DMS153 (cell line): ENCODE results near the gene YJEFN3.

ENCODE experiments used
- DNase-seq: peaks from one replicate; lab custom pipeline; 2025; lab: John Stamatoyannopoulos, UW

YJEFN3 gene, protein sequence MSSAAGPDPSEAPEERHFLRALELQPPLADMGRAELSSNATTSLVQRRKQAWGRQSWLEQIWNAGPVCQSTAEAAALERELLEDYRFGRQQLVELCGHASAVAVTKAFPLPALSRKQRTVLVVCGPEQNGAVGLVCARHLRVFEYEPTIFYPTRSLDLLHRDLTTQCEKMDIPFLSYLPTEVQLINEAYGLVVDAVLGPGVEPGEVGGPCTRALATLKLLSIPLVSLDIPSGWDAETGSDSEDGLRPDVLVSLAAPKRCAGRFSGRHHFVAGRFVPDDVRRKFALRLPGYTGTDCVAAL

DNA sequence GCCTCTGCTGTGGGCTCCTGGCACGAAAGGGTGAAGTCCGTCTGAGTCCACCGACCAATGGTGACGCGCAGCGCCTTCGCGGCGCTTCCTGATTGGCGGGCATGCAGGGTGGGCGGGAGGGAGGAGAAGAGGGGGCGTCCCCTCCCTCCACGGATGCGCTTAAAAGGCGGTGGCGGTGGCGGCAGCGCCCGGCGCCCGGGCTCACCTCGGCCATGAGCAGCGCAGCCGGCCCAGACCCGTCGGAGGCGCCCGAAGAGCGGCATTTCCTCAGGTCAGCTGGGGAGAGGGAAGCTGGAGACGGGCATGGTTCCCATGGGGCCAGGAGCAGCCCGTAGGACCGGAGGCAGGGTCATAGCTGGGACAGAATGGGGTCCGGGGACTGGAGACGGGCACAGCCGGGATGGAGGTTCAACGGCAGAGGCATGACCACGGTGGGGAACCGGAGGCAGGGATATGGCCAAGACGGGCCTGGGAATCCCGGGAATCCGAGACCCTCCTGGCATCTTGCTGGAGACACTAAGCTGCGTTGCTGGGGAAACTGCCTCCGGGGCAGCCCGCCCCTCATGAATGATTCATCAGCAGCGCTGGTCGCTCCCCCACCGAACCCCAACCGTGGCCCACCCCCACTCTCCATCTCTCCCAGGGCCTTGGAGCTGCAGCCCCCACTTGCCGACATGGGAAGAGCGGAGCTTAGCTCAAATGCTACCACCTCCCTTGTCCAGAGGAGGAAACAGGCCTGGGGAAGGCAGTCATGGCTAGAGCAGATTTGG is at the start of gene YJEFN3:
YJEFN3 (plus strand) TSS at position 191 of the 770 bp plus-strand sequence; CDS start at position 213, 22 bp downstream.
- no peak for DNase-seq

DNA sequence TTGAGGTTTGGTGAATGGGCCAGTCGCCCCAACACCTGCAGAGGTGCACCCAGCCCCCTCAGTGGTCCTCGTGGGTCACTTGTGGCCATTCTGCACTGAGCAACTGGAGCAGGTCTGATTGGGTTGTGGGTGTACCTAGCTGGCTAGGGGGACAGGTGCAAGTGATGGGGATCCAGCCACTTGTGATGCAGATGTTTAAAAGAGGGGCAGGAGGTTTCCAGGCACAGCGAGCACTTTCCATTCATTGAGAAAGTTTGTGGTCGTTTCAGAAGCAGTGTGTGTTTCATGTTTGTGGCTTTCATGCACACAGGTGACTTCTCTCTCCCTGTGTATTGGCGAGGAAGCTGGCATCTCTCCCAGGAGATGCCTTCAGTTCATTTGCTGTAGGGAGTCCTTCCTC is 48.0 kb upstream of the YJEFN3 start:
- no peak for DNase-seq

DNA sequence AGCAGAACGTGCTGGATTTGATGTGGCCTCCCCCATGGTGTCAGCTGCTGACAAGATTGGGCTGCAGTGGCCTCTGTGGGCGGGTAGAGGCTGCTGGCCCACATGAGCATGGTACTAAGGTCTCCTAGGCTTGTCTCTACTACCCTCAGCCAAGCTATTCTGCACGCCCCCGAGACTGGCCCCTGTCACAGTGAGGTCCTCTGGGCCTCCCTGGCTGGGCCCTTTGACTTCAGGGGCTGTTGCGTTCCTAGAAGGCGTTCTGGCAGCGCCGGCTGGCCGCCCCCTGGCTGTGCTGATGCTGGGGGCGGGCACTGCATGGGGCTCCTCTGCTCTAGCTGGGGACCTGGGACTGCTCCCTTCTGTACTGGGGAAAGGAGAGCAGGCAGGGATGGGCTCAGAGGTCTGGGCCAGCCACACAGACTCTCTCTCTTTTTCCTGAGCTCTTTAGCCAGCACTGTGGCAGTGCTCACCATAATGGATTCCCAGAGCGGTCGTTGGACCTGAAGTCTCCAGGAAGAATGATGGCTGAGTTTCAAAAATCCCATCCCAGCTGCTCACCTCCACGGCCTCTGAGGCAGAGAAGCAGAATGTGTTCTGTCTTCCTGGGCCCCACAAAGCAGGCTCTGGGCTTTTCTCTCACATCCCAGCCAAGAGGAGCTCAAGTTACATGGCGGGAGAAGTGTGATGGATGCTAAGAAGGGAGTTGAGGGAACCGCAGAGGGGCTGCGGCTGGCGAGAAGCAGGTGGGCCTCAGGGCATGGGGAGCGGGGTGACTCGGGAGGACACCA is 45.7 kb upstream of the YJEFN3 start:
- no peak for DNase-seq

DNA sequence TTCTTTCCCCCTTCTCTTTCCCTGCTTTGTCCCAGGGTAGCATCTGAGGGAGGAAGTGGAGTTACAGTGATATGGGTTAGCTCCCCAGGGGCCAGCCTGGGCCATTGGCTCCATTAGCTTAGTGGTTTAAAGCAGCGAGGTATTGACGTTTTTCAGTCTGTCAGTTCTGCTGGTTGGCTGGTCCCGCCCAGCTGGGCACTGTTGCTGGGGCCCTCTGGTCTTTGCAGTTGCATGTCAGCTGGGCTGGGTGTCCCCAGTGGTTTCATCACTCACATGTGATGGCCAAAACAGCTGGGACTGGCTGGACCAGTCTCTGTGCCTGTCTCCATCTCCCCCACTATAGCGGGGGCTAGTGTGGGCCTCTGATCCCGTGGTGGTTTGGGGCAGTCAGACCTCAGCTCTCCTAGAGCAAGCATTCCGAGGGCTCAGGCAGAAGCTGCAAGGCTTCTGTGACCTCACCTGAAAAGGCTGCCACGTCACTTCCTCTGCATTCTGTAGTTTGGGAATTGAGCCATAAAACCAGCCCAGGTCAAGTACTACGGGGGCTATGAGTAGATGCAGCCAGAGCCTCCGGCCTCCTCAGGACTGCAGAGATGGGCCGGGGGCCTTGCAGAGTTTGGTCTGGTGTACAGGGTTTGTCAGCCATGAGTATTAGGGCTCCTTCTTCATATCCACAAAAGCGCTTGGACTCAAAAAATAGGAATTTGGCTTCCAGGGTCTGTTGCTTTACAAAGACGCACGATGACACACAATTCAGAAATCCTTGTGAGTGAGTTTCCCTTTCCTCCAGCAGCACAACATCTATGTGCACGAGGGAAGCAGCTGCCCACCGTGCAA is 43.3 kb upstream of the YJEFN3 start:
- DNase-seq: no peak

DNA sequence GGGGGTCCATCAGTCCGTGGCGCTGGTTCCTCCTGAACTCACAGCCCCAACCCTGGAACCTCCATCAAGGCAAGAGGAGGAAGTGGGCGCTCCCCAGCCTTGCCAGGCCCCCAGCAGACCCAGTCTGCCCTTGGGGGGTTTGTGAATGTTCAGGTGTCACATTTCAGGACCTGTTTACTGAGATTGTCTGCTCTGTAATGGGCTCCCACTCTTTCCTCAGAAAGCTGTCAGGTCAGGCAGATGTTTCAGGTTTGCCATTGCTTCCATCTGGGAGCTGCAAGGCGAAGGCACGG is 42.8 kb upstream of the YJEFN3 start:
- no peak for DNase-seq

DNA sequence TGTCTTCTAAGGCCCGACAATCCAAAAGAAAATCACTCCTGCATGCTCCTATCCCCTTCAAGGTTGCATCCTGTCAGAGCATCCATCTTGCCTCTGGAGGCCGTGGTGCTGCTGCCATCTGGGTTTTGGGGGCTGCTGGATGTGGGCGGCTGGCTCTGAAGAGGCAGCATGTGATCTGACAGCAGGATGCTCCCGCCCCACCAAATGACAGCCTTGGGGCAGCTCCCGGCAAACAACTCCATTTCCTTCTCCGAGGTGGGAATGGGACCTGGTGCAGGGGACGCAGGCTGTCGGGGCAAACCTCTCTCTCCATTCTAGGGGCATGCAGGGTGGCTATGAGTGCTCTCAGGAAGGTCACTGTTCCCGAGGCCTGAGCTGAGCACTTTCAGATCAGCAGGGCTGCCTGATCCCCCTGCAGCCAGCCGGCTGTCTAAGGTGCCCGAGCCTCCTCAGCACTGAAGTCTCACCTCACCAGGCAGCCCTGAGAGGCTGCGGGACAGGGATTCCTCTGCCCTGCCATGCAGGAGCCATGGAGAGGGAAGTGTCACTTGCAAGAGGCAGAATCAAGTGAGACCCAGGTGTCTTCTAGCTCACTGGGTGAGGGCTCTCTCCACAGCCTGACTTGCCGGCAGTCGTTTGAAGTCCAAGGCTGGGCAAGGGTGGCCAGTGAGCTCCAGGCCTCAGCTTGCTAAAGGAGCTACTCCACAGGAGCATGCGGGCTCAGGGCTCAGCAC is 42.2 kb upstream of the YJEFN3 start:
- DNase-seq: no peak

DNA sequence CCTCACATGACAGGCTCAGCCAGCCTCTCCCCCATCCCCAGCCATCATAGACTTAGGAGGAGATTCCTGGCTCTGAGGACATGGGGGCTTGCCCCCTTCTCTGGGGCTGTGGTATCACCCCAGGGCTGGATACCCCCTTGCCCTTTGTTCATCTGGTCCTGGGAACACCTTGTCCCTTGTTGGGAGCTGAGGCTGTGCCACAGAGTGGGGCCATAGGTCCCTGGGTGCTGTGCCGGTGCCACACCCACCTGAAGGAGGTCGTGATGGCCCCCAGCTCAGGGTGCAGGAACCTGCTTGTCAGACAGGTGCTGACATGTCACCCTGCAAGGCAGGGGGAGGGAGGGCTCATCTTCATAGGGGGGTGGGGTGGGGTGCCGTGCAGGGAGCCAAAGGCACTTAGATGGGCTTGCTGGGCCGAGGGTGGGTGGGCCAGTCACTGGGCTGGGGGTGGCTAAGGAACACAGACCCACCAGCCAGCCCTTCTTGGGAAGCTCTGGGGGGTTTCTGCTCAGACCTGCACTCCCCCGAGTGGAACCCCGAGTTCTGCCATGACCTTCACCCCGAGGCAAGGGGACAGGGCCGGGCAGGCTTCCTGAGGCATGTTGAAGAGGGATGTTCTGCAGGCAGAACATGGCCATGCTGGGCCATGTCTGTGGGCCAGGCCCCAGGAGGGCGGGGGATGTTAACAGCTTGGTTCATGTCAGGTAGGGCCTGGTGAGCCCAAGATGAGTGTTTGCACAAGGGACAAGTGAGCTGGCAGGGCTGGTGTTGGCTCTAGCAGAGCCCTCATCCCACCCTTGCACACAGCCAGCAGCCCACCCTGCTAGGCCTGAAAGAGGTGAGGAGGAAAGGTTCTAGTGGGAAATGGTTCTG is 41.4 kb upstream of the YJEFN3 start:
- DNase-seq: no peak

DNA sequence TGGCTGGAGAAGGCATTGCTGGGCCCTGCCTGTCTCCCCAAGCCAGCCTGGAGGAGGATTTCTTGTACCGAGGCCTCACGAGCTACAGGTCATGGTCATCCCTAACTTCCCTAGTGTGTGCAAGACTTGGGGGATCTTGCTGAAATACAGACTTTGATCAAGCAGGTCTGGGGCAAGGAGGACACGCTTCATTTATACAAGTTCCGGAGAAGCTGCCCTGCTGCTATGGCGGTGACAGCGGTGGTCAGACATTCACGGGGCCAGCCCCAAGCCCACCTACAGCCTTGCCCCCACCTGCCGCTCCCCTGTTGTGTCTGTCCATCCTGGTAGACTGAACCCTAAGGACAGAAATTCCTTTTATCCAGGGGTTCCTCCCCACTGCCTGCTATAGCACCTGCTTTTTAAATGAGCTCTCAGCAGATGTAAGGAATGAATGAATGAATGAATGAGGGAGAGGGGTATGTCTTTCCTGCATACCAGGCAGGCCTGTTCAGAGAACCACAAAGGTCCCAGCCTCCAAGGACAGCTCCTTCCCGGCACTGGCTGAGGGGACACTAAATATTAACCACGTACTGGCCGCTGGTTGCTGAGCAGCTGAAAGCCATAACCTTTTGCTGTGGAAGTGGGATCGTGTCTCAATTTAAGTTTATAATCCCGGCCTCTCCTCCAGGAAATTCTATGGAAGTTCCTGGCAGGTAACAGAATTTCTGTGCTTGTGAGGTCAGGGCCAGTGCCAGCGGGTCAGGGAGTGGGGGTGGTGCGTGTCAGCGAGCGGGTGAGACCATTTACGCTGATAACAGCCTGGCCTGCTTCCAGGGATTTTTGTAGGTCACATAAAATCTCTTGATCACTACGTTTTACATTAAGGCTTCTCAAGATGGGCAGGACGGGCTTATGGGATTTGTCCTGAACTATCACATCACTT is 40.5 kb upstream of the YJEFN3 start:
- no peak for DNase-seq

DNA sequence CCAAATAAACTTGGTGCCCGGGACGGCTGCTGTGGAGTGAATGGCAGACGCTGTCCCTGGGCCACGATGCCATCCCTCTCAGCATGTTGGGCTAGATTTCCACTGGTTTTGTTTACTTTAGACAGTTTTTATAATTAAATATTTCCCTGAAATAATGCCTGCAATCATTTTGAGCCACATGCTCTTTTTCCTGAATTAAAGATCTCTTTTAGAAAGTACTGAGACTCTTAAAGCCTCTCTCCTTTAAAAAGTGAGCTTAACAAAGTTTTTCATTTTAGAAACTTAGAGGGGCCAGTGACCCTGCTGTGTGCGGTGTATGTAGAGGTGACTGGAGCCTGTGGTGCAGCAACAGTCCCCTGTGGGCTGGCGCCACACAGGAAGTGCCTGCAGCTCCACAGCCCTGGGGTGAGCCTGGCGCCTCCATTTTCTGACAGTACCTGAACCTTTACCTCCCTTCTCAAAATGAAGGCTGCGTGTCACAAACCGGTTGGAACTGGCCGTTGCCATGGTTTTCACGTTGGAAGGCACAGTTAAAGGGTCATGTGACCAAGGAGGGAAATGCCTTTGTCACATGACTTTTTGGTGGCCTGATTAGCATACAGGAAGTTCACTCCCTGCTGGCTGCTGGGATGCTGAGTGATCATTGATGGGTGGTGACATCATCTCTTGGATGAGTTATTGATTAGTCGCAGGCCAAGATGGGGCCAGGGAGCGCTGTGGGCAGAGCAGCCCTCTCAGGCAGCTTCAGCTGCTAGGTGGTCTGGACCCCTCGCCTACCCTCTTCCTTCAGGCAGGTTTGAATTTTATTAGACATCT is 39.6 kb upstream of the YJEFN3 start:
- peak; percentile 94 for DNase-seq

DNA sequence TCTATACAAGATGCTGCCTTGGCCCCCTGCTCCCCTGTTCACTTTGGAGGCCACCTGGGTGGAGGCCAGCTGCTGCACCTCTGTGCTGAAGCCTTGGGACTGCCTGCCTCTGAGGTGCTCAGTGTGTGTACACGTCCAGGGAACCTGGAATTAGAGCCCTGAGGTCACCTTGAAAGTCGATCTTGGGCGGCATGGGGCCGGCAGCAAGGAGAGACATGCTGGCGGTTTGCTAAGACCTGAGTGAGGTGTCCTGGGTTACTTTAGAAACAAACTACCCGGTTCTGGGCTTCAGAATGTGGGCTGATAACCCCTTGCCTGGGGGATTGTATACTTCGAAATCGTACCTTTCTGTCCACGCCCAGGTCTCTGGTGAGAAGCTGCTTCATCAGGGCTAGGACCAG is 38.9 kb upstream of the YJEFN3 start:
- no peak for DNase-seq

DNA sequence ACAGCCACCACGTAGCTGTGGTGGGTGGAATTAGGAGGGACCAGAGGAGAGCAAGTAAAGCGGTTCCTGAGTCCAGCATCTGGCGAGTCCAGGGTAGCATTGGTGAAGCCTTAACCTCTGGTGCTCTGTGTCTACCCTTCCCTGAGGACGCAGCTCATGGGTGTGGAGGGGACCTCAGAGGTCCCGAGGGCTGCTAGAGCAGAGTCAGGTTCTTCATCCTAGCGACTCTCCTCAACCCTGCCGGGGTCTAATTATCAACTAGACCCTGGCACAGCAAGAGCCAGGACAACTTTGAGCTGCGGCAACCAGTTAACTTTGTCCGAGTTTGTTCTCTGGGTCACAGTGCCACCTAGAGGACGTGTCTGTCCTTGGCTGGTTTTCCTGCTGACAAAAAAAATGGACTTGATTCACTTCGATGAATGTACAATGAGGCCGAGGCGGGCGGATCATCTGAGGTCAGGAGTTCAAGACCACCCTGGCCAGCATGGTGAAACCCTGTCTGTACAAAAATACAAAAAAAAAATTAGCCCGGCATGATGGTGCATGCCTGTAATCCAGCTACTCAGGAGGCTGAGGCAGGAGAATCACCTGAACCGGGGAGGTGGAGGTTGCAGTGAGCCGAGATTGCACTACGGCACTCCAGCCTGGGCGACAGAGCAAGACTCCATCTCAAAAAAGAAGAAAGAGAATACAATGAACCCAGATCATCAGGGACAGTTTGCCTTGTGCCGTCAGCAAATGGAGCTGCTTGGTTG is 38.3 kb upstream of the YJEFN3 start:
- DNase-seq: peak; percentile 77

DNA sequence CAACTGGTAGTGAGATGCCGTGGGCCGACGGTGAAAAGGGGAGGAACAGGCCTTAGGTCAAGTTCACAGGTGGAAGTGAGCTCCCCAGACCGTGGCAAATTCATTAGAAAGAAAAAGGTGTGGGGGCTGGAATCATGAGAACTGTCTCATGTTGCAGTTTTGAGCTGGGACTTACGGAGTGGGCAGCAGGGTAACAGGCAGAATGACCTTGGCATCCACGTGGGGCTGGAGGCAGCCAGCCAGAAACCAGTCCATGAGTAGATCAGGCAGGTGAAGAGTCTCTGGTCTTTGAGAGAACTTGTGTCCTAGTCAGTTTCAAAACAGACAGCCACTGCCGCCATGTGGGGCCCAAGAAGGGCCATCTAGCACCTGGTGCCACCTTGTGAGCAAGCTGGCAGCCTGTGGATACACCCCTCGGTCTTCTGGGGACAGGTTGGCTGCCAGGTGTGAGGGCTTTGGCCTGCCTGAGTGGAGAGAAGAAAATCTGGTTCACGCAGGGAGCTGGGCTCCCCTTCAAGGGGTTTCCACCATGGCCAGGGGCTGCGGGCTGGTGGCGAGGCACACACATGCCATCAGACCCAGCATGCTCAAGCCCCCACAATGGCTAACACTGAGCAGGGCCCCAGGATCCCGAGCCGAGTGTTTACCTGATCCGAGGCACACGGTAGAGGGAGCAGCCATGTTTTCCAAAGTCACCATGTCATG is 37.2 kb upstream of the YJEFN3 start:
- DNase-seq: no peak

DNA sequence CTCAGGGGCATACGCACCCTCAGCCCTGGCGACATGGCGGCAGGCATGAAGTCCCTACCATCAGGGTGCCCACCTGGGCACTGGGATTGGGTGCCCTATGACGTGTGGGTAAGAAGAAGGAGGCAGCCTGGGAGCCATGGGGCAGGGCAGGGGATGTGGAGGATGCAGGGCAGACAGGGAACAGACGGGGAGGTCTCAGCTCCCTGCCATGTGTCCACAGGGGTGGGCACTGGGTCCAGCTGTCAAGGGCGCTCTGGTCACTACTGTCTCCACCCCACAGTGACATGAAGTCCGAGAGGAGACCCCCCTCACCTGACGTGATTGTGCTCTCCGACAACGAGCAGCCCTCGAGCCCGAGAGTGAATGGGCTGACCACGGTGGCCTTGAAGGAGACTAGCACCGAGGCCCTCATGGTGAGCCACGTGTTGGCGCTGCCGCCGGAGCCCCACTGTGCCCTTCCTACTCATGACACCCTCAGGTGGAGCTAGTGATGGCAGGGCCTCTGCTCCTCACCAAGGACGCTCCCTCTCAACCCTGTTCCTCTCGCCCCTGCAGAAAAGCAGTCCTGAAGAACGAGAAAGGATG is 36.6 kb upstream of the YJEFN3 start:
- no peak for DNase-seq

DNA sequence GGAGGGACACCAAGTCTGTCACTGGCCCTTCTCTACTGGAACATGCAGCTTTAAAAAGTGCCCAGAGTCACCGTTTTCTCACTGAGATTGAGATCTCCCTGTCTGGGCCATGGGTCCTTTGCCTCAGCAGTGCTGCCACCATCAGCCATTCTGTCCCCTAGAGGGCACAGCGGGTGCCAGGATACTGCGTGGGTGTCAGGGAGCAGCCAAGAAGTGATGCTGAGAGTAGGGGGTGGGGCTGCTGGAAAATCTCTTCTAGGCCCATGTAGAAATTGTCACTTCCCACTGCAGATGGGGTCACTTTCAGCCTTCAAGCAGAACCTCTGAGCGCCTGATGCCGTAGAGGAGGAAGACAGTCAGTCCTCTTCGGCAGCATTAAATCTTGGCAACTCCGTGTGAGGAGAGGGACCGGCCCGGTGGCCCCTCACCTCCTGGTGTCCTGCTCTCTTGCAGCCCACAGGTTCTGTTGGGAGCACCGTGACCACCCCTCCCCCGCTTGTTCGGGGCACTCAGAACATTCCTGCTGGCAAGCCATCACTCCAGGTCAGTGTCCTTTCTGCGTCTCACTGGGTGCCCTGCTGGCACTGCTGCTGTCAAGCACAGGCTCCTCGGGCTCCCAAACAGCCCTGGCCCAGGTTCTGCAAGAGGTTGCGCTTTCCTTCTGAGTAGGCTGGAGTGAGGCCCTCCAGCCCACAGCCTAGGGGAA is 34.7 kb upstream of the YJEFN3 start:
- DNase-seq: no peak

DNA sequence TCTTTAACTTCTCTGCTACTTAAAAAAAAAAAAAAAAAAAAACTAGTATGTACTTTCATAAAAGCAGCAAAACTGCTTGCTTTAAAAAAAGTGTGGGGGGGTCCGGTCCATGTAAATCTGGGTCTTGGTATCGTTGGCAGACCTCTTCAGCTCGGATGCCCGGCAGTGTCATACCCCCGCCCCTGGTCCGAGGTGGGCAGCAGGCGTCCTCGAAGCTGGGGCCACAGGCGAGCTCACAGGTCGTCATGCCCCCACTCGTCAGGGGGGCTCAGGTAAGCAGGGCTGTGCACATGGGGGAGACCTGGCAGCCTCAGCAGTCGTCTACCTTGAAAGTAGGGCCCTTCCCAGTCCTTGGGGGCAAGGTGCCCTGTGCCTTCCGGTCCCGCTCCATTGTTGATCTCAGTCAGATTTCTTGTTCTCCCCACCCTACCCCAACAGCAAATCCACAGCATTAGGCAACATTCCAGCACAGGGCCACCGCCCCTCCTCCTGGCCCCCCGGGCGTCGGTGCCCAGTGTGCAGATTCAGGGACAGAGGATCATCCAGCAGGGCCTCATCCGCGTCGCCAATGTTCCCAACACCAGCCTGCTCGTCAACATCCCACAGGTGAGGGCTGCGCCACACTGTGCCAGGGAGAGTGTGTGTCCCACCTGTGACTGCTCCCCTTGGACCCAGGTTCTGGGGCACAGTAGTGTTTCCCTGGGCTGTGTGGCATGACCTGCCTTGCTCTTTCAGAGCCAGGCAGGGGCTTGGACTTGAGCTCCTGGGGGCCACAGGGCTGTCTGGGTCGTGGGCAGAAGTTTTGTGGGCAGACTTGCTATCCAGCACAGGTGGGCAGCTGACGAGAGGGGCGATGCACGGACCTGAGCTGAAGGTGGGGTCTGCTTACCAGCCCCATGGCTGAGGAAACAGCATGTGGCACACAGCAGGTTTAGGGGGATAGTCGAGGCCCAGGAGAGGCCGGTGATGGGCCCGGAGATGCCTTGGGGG is 32.8 kb upstream of the YJEFN3 start:
- no peak for DNase-seq
